NCI-H1694 (cell line): Measurements from ENCODE around the gene THSD4.

ENCODE experiments used
- DNase-seq: peaks from one replicate; lab custom pipeline; 2025; lab: John Stamatoyannopoulos, UW

Gene THSD4

DNA sequence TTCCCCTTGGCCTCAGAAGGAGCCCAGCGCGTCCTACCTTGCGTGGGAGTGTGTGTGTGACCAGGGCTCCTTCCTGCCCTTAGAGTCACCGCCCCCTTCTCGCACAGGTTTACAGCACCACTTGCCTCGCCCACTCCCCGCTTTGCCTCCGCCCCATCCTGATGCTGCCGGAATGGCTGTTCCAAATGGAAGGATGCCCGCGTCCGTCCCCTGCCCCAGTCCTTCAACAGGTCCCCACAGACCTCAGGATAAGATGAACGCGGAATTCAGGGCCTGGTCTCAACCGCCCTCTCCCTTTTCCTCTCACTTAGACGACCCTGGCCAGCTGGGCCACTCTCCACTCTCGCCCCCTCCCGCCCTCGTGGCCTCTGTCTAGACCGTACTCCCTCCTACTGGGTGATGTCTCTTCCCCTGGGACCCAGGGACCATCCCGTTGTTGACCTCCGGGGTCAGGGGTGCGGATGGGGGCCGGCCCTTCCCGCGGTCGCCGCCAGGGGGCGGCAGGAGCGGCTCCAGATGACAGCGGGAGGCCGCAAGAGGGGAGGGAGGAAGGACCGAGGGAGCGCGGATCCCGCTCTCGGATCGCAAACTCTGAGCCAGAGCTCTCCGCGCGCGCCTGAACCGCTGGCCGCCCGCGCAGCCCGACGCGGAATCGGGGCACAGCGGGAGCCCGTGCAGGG, at the start of gene THSD4:
Gene THSD4, plus strand, starts transcription at position 585 of the 680 bp plus-strand sequence.
- peak; percentile 45 for DNase-seq

DNA sequence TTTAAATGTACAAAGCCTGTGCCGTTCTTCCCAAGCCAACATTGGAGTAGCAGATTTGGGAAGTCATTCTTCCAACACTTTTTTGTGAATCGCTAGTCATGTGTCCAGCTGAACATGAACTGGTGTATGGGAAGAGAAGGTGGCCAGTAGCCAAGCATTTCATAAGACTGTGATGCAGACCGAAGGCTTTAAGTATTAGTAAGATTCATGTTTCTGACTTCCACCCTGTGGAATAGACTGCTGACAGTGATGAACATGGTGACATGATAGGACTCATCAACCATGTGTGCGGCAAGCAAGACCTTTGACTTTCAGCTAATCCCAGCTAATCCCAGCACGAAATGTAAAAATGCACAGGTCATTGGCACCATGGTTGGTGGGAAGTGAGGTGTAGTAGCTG, 48.3 kb upstream of the THSD4 start:
- no peak for DNase-seq

DNA sequence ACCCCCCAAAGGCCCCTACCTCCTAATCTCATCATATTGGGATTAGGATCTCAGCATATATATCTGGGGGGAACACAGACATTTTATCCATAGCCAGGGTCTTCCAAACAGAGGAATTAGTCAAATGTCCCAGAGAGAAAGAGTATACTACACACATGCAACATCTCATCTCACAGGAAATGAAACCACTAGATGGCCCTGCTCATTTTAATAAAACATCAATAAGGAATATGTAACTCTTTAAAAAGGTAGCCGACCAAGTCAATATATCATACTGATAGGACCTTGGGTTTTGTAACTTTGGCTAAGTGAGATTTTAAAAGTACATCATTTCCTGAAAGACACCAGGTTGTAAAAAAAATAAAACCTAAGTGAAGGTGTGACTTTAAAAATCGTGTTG, 45.6 kb upstream of the THSD4 start:
- DNase-seq = no peak

DNA sequence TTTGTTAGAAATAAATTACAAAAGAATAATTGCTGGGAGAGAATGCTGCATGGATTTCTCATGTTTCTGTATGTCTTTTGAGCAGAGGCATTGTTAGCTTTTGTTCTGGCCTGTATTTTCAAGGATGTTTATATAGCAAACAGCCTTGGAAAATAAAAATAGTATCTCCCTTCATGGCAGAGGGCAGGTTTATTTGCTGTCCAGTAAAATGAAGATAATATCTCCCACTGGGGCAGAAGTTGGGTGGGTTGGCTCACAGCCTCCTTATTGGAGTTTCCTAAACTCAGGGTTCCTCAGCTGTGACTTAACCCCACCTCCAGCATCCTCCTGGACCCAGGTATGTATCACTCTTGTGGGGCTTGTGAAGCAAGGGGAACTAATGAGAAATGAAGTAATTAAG, 43.7 kb upstream of the THSD4 start:
- no peak for DNase-seq

DNA sequence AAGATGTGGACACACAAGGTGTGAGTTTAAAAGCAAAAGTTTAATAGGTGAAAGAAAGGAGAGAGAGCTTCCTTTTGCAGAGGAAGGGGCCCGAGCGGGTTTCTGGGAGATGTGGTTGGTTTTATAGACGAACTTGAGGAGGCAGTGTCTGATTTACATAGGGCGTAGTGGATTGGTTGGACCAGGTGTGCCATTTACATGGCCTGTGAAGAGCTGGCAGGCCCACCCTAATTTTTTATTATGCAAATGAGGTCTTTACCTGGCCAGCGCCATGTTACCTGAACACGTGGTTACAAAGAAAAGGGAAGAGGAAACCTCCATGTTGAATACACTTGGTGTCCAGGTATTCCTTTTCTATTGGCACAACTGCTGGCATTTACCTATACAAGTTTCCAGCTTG, 42.8 kb upstream of the THSD4 start:
- DNase-seq = no peak

- no peak for DNase-seq
Measured at GRCh38 chr15:71078506-71079207, 36.6 kb upstream of the THSD4 start.

GRCh38 chr15:71079208-71080044, 35.8 kb upstream of the THSD4 start:
- no peak for DNase-seq

- DNase-seq = no peak
Measured at GRCh38 chr15:71080166-71080565, 35.1 kb upstream of the THSD4 start.

GRCh38 chr15:71080705-71081104, 34.6 kb upstream of the THSD4 start:
- no peak for DNase-seq

DNA sequence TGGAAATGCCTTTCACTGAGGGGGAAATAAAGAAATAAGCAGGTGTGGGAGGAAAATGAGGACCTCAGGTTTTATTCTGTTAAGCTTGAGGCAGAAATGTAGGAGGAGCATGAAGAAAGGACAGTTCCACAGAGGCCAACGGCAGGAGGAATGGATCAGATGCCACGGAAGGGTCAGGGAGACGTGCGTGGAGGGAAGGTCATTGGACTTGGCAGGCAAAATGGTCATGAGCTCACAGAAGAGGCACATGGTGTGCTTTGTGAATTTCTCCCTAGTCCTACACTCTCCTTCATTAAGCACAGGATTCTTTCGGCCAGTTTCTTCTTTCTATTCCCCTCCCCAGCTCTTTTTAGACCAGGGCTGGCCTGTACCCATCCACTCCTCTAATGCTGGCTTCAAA, 32.5 kb upstream of the THSD4 start:
- DNase-seq = no peak

GRCh38 chr15:71083349-71083748, 31.9 kb upstream of the THSD4 start:
- DNase-seq = no peak

DNA sequence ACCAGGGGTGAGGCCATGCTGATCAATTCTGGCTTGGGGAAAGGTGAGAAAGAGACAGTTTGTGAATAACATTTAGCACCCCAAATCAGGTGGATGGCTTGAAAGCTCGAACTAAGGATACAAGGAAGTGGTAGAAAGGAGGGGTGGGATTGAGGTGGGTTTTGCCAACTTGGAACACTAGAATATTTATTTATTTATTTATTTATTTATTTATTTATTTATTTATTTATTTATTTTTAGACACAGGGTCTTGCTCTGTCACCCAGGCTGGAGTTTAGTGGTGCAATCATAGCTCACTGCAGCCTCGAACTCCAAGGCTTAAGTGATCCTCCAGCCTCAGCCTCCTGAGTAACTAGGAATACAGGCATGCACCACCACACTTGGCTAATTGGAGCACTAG, 31.0 kb upstream of the THSD4 start:
- DNase-seq = no peak

GRCh38 chr15:71085809-71086208, 29.5 kb upstream of the THSD4 start:
- DNase-seq = no peak

- no peak for DNase-seq
Measured at GRCh38 chr15:71088155-71088554, 27.1 kb upstream of the THSD4 start.

- no peak for DNase-seq
Measured at GRCh38 chr15:71088683-71089082, 26.6 kb upstream of the THSD4 start.

DNA sequence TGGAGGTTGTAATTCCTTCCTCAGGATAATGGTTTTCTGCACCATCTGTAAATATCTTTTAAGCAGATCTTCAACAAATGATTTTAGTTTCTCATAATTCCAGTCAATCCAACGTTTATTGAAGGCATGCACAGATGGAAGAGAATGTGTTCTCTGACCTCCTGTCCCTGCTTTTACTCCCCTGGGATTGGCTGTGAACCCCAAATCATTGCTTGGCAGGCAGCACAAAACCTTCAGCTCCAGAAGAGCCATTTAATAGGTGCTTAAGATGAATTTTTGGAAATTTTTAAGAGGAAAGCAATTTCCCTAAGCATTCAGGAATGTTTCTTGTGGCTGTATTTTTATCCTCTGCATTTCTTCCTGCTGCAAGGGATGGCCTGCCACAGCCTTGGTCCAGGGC, 25.5 kb upstream of the THSD4 start:
- DNase-seq = no peak

DNA sequence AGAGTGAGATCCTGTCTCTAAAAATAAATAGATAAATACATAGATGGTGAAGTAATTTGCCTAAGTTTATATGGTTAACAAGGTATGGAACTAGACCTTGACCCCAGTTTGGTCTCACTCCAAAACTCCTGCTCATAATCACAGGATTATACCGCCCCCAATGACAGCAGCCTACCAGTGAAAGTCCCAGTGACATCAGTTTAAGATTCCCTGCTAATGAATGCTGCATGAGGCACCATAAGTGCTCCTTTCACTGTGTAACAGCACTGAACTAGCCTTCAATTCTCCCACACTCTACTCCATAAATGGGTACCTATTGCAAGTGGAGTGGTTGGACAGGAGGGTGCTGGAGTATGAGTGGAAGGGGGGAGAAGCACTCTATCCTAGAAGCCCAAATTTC, 23.7 kb upstream of the THSD4 start:
- DNase-seq = no peak

- DNase-seq = no peak
Measured at GRCh38 chr15:71092056-71092600, 23.1 kb upstream of the THSD4 start.

DNA sequence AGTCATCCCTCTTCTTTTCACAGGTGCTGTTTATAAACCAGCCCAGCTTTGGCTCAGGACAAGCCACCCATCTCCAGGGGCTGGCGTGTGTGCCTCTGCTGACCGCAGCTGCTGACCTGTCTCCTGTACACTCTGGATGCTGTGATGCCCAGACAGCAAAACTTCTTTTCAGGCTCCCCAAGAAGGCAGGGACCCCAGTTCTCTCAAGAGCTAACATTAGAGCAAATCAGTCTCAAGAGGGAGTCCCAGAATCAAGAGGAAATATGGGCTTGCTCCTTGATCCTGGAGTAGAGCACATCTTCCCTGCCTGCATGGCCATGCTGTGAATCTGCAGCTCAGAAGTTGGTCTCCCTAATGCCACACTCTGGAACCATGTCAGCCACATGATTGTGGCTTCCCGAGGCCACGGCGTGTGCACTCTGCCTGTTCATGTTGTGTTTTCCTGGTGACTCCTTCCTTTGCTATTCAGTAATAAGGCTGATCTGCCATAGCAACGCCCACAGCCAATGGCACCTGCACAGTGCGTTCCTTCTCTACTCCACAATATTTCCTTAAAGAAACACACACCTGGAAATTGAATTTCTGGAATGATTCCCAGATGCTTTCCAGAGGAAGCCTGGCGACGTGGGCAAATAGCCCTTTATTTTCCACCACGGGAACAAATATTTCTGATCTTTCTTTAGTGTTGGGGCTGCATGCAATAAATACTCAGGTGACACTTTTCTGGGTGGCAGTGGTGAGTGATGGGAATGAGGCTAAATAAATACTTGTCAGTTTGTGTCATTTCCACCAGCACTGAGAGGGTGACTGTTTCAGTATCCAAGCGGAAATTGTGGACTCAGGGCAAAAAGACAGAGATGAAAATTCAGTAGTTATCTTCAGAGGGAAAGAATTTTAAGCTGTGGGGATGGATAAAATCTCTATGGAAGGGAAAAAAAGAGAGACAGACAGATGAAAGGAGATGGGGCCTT, 21.9 kb upstream of the THSD4 start:
- DNase-seq = no peak

DNA sequence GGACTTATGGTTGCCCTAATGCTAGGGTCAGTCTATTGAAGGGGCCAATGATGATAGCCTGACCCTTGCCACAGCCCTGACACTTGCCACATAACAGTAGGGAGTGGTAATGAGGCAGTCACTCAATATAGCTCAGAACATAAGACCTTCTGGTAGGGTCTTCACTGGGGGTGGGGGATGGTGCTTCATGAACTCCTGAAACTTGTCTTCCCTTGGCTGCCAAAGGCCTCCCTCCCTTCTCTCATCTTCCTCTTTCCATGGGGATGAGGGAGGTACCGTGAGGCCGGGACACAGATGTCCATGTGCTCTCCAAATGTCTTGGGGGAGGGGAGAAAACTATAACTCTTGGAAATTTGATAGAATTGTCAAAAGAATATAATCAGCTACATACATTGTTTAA, 21.1 kb upstream of the THSD4 start:
- no peak for DNase-seq

- no peak for DNase-seq
Measured at GRCh38 chr15:71096676-71097075, 18.6 kb upstream of the THSD4 start.

DNA sequence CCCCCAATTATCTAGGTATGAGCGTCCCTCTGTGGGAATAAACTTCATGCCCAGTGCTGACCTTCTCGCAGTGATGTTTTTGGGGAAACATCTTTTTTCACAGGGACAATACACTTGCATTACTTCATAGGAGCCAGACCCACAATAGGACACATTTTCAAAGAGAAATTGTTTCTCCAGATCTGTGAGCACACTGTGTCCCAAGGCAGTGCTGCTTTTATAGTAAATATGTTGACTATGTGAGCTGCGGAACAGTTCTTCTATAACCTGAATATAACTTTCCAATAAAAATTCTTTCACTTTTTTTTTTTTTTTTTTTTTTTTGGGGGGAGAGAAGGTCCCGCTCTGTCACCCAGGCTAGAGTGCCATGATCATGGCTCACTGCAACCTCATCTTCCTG, 17.4 kb upstream of the THSD4 start:
- no peak for DNase-seq
